ENCODE measurements around the gene HIGD2A.

HIGD2A gene

GRCh38 chr5:176388444-176389134 is at the start of gene HIGD2A, which contains the start of gene NOP16:
TSS of gene HIGD2A (plus strand) at chr5:176388751. CDS start at chr5:176388820, 69 bp downstream.
TSS of gene NOP16 (minus strand) at chr5:176388598. CDS start at chr5:176388539, 59 bp downstream.
- Histone ChIP-seq H3K9me3 (ENCODE audit: control insufficient read depth, insufficient read depth, low read length) (no peaks in the 10 kb centered on the region), H3K27ac (ENCODE audit: low read depth, low read length) (peak within 1 kb of the TSS; percentile 99), H3K4me1 (ENCODE audit: control insufficient read depth, insufficient read depth, low read length) (peaks cover 8% of the 10 kb centered on the region), H3K9ac (ENCODE audit: low read depth, low read length) (peak within 1 kb of the TSS; percentile 97), H3K4me3 (ENCODE audit: low read depth, low read length) (peak within 1 kb of the TSS; percentile 95), H3K27me3 (ENCODE audit: control insufficient read depth, insufficient read depth, low read length) (no peaks in the 10 kb centered on the region), H3K36me3 (ENCODE audit: control insufficient read depth, insufficient read depth, low read length) (peaks cover 46% of the 10 kb centered on the region)

GRCh38 chr5:176339304-176339703 is 49.2 kb upstream of the HIGD2A start:
- H3K9ac ChIP-seq (ENCODE audit: low read depth, low read length), result no peak overlapping the region
- H3K36me3 ChIP-seq (ENCODE audit: control insufficient read depth, insufficient read depth, low read length), result peaks cover 12% of the 10 kb centered on the region
- H3K9me3 ChIP-seq (ENCODE audit: control insufficient read depth, insufficient read depth, low read length), result no peaks in the 10 kb centered on the region
- H3K27ac ChIP-seq (ENCODE audit: low read depth, low read length), result no peak overlapping the region
- H3K4me1 ChIP-seq (ENCODE audit: control insufficient read depth, insufficient read depth, low read length), result no peaks in the 10 kb centered on the region
- no peak overlapping the region for H3K4me3 ChIP-seq (ENCODE audit: low read depth, low read length)
- H3K27me3 ChIP-seq (ENCODE audit: control insufficient read depth, insufficient read depth, low read length), result no peaks in the 10 kb centered on the region

- H3K9me3 ChIP-seq (ENCODE audit: control insufficient read depth, insufficient read depth, low read length), result no peaks in the 10 kb centered on the region
- peaks cover 33% of the 10 kb centered on the region for H3K36me3 ChIP-seq (ENCODE audit: control insufficient read depth, insufficient read depth, low read length)
- H3K9ac ChIP-seq (ENCODE audit: low read depth, low read length), result no peak overlapping the region
- H3K27me3 ChIP-seq (ENCODE audit: control insufficient read depth, insufficient read depth, low read length), result no peaks in the 10 kb centered on the region
- no peak overlapping the region for H3K4me3 ChIP-seq (ENCODE audit: low read depth, low read length)
- H3K27ac ChIP-seq (ENCODE audit: low read depth, low read length), result no peak overlapping the region
- H3K4me1 ChIP-seq (ENCODE audit: control insufficient read depth, insufficient read depth, low read length), result no peaks in the 10 kb centered on the region
Observed at GRCh38 chr5:176341325-176342157, 47.0 kb upstream of the HIGD2A start.

- Histone ChIP-seq H3K9ac (ENCODE audit: low read depth, low read length) (no peak overlapping the region), H3K4me1 (ENCODE audit: control insufficient read depth, insufficient read depth, low read length) (no peaks in the 10 kb centered on the region), H3K36me3 (ENCODE audit: control insufficient read depth, insufficient read depth, low read length) (peaks cover 33% of the 10 kb centered on the region), H3K9me3 (ENCODE audit: control insufficient read depth, insufficient read depth, low read length) (no peaks in the 10 kb centered on the region), H3K4me3 (ENCODE audit: low read depth, low read length) (no peak overlapping the region), H3K27me3 (ENCODE audit: control insufficient read depth, insufficient read depth, low read length) (no peaks in the 10 kb centered on the region), H3K27ac (ENCODE audit: low read depth, low read length) (no peak overlapping the region)
Observed at GRCh38 chr5:176342158-176342483, 46.4 kb upstream of the HIGD2A start.

GRCh38 chr5:176342766-176343458 is 45.6 kb upstream of the HIGD2A start:
- no peak overlapping the region for H3K9ac ChIP-seq (ENCODE audit: low read depth, low read length)
- no peak overlapping the region for H3K27ac ChIP-seq (ENCODE audit: low read depth, low read length)

GRCh38 chr5:176350416-176350815 is 38.1 kb upstream of the HIGD2A start:
- Histone ChIP-seq H3K9ac (ENCODE audit: low read depth, low read length) (no peak overlapping the region), H3K4me3 (ENCODE audit: low read depth, low read length) (no peak overlapping the region), H3K4me1 (ENCODE audit: control insufficient read depth, insufficient read depth, low read length) (no peaks in the 10 kb centered on the region), H3K27me3 (ENCODE audit: control insufficient read depth, insufficient read depth, low read length) (no peaks in the 10 kb centered on the region), H3K9me3 (ENCODE audit: control insufficient read depth, insufficient read depth, low read length) (no peaks in the 10 kb centered on the region), H3K27ac (ENCODE audit: low read depth, low read length) (no peak overlapping the region), H3K36me3 (ENCODE audit: control insufficient read depth, insufficient read depth, low read length) (peaks cover 98% of the 10 kb centered on the region)

More at GRCh38 chr5:176342766-176343458, 45.6 kb upstream of the HIGD2A start:
- Histone ChIP-seq H3K4me3 (ENCODE audit: low read depth, low read length) (no peak overlapping the region), H3K9me3 (ENCODE audit: control insufficient read depth, insufficient read depth, low read length) (no peaks in the 10 kb centered on the region), H3K27me3 (ENCODE audit: control insufficient read depth, insufficient read depth, low read length) (no peaks in the 10 kb centered on the region), H3K36me3 (ENCODE audit: control insufficient read depth, insufficient read depth, low read length) (peaks cover 36% of the 10 kb centered on the region), H3K4me1 (ENCODE audit: control insufficient read depth, insufficient read depth, low read length) (no peaks in the 10 kb centered on the region)

- peaks cover 95% of the 10 kb centered on the region for H3K36me3 ChIP-seq (ENCODE audit: control insufficient read depth, insufficient read depth, low read length)
- H3K4me1 ChIP-seq (ENCODE audit: control insufficient read depth, insufficient read depth, low read length), result no peaks in the 10 kb centered on the region
- no peak overlapping the region for H3K27ac ChIP-seq (ENCODE audit: low read depth, low read length)
- H3K9me3 ChIP-seq (ENCODE audit: control insufficient read depth, insufficient read depth, low read length), result no peaks in the 10 kb centered on the region
- H3K27me3 ChIP-seq (ENCODE audit: control insufficient read depth, insufficient read depth, low read length), result no peaks in the 10 kb centered on the region
- H3K4me3 ChIP-seq (ENCODE audit: low read depth, low read length), result no peak overlapping the region
- no peak overlapping the region for H3K9ac ChIP-seq (ENCODE audit: low read depth, low read length)
Observed at GRCh38 chr5:176352116-176352878, 36.3 kb upstream of the HIGD2A start.

GRCh38 chr5:176353533-176353932 is 35.0 kb upstream of the HIGD2A start:
- no peak overlapping the region for H3K27ac ChIP-seq (ENCODE audit: low read depth, low read length)

GRCh38 chr5:176355400-176356178 is 33.0 kb upstream of the HIGD2A start:
- Histone ChIP-seq H3K4me1 (ENCODE audit: control insufficient read depth, insufficient read depth, low read length) (no peaks in the 10 kb centered on the region), H3K9me3 (ENCODE audit: control insufficient read depth, insufficient read depth, low read length) (no peaks in the 10 kb centered on the region), H3K4me3 (ENCODE audit: low read depth, low read length) (no peak overlapping the region), H3K27me3 (ENCODE audit: control insufficient read depth, insufficient read depth, low read length) (no peaks in the 10 kb centered on the region), H3K36me3 (ENCODE audit: control insufficient read depth, insufficient read depth, low read length) (peaks cover 81% of the 10 kb centered on the region), H3K27ac (ENCODE audit: low read depth, low read length) (no peak overlapping the region), H3K9ac (ENCODE audit: low read depth, low read length) (no peak overlapping the region)

More at GRCh38 chr5:176353533-176353932, 35.0 kb upstream of the HIGD2A start:
- H3K9ac ChIP-seq (ENCODE audit: low read depth, low read length), result no peak overlapping the region
- no peaks in the 10 kb centered on the region for H3K9me3 ChIP-seq (ENCODE audit: control insufficient read depth, insufficient read depth, low read length)
- H3K4me1 ChIP-seq (ENCODE audit: control insufficient read depth, insufficient read depth, low read length), result no peaks in the 10 kb centered on the region
- H3K4me3 ChIP-seq (ENCODE audit: low read depth, low read length), result no peak overlapping the region
- no peaks in the 10 kb centered on the region for H3K27me3 ChIP-seq (ENCODE audit: control insufficient read depth, insufficient read depth, low read length)
- H3K36me3 ChIP-seq (ENCODE audit: control insufficient read depth, insufficient read depth, low read length), result peaks cover 94% of the 10 kb centered on the region

GRCh38 chr5:176356179-176356566 is 32.4 kb upstream of the HIGD2A start:
- peaks cover 77% of the 10 kb centered on the region for H3K36me3 ChIP-seq (ENCODE audit: control insufficient read depth, insufficient read depth, low read length)
- no peaks in the 10 kb centered on the region for H3K27me3 ChIP-seq (ENCODE audit: control insufficient read depth, insufficient read depth, low read length)
- no peak overlapping the region for H3K27ac ChIP-seq (ENCODE audit: low read depth, low read length)

More at GRCh38 chr5:176356179-176356566, 32.4 kb upstream of the HIGD2A start:
- no peak overlapping the region for H3K4me3 ChIP-seq (ENCODE audit: low read depth, low read length)
- no peaks in the 10 kb centered on the region for H3K4me1 ChIP-seq (ENCODE audit: control insufficient read depth, insufficient read depth, low read length)
- no peak overlapping the region for H3K9ac ChIP-seq (ENCODE audit: low read depth, low read length)
- H3K9me3 ChIP-seq (ENCODE audit: control insufficient read depth, insufficient read depth, low read length), result no peaks in the 10 kb centered on the region

Measured in HUES48 (cell line).